ENCODE data around the gene LRRC15. TPM values are rescaled to one million over a fixed set of nuclear protein-coding genes. Genes with fewer than 3 reads are reported as not detected.

The LRRC15 gene
- total and polyA plus RNA-seq, 2 experiments from 2014 or later, result 0.05 to 0.14 TPM

DNA sequence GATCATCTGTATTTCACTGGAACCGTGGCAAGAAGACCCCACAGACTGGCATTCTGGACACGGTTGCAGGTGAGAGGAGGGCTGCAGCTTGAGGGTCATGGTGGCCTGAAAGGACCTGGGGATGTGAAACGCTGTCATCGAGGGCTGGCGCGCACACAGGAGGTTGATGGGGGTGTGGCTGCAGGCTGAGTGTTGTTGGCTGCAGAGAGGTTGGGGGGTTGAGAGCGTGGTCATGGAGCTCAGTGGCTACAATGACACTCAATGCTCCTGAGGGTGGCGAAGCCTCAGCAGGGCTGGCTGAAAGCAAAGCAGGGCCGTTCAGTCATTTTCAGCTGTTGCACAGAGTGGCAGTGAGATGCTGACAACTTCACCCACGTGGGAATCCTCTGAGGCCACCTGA is 39.4 kb downstream of the LRRC15 start:
- Histone ChIP-seq H3K9me2 (ENCODE audit: insufficient read depth) (0 out of 2 replicates have a peak, but pooled peaks cover 7% of the 10 kb centered on the region), H2AFZ (no peak overlapping the region), H3K36me3 (ENCODE audit: insufficient read depth) (no peaks in the 10 kb centered on the region), H3K4me3 (no peak overlapping the region), H3K79me2 (replicated peaks; ENCODE audit: insufficient read depth) (no peaks in the 10 kb centered on the region), H4K20me1 (replicated peaks; ENCODE audit: insufficient read depth) (no peaks in the 10 kb centered on the region), H3K27me3 (ENCODE audit: insufficient read depth) (peaks cover 24% of the 10 kb centered on the region), H3K4me1 (ENCODE audit: insufficient read depth) (no peaks in the 10 kb centered on the region), H3K27ac (ENCODE audit: low read depth) (no peak overlapping the region), H3F3A (replicated peaks; ENCODE audit: low read depth) (peaks cover 31% of the 10 kb centered on the region), H3K4me2 (no peak overlapping the region)
- no peak for TF ChIP-seq POLR2AphosphoS5 (IDR thresholded peaks at IDR 0.05; ENCODE audit: low read depth)
- TF ChIP-seq, protein P1, sequence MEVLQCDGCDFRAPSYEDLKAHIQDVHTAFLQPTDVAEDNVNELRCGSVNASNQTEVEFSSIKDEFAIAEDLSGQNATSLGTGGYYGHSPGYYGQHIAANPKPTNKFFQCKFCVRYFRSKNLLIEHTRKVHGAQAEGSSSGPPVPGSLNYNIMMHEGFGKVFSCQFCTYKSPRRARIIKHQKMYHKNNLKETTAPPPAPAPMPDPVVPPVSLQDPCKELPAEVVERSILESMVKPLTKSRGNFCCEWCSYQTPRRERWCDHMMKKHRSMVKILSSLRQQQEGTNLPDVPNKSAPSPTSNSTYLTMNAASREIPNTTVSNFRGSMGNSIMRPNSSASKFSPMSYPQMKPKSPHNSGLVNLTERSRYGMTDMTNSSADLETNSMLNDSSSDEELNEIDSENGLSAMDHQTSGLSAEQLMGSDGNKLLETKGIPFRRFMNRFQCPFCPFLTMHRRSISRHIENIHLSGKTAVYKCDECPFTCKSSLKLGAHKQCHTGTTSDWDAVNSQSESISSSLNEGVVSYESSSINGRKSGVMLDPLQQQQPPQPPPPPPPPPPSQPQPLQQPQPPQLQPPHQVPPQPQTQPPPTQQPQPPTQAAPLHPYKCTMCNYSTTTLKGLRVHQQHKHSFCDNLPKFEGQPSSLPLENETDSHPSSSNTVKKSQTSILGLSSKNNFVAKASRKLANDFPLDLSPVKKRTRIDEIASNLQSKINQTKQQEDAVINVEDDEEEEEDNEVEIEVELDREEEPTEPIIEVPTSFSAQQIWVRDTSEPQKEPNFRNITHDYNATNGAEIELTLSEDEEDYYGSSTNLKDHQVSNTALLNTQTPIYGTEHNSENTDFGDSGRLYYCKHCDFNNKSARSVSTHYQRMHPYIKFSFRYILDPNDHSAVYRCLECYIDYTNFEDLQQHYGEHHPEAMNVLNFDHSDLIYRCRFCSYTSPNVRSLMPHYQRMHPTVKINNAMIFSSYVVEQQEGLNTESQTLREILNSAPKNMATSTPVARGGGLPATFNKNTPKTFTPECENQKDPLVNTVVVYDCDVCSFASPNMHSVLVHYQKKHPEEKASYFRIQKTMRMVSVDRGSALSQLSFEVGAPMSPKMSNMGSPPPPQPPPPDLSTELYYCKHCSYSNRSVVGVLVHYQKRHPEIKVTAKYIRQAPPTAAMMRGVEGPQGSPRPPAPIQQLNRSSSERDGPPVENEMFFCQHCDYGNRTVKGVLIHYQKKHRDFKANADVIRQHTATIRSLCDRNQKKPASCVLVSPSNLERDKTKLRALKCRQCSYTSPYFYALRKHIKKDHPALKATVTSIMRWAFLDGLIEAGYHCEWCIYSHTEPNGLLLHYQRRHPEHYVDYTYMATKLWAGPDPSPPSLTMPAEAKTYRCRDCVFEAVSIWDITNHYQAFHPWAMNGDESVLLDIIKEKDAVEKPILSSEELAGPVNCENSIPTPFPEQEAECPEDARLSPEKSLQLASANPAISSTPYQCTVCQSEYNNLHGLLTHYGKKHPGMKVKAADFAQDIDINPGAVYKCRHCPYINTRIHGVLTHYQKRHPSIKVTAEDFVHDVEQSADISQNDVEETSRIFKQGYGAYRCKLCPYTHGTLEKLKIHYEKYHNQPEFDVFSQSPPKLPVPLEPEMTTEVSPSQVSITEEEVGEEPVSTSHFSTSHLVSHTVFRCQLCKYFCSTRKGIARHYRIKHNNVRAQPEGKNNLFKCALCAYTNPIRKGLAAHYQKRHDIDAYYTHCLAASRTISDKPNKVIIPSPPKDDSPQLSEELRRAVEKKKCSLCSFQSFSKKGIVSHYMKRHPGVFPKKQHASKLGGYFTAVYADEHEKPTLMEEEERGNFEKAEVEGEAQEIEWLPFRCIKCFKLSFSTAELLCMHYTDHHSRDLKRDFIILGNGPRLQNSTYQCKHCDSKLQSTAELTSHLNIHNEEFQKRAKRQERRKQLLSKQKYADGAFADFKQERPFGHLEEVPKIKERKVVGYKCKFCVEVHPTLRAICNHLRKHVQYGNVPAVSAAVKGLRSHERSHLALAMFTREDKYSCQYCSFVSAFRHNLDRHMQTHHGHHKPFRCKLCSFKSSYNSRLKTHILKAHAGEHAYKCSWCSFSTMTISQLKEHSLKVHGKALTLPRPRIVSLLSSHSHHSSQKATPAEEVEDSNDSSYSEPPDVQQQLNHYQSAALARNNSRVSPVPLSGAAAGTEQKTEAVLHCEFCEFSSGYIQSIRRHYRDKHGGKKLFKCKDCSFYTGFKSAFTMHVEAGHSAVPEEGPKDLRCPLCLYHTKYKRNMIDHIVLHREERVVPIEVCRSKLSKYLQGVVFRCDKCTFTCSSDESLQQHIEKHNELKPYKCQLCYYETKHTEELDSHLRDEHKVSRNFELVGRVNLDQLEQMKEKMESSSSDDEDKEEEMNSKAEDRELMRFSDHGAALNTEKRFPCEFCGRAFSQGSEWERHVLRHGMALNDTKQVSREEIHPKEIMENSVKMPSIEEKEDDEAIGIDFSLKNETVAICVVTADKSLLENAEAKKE (CRISPR knock-in tag; IDR thresholded peaks at IDR 0.05), result no peak
- no peak for TF ChIP-seq ZNF331 (CRISPR knock-in tag; IDR thresholded peaks at IDR 0.05; ENCODE audit: low read depth)
- no peaks in the 10 kb centered on the region; the same call in 2 of the 3 replicates for H3K36me3 Mint-ChIP-seq (ENCODE audit: low read depth)
- no peak overlapping the region for H3K27ac Mint-ChIP-seq
- no peaks in the 10 kb centered on the region; the same call in 2 of the 3 replicates for H3K9me3 Mint-ChIP-seq
- no peak overlapping the region for H3K4me3 Mint-ChIP-seq
- ATAC-seq (no peak), DNase-seq (ENCODE audit: low spot score) (no peak)
- H3K4me1 Mint-ChIP-seq, result peaks cover 23% of the 10 kb centered on the region
- peaks cover 19% of the 10 kb centered on the region for H3K27me3 Mint-ChIP-seq (ENCODE audit: insufficient read depth, low read depth, poor library complexity)

- Histone ChIP-seq H3K4me2 (no peak overlapping the region), H4K20me1 (replicated peaks; ENCODE audit: insufficient read depth) (no peaks in the 10 kb centered on the region), H3K36me3 (ENCODE audit: insufficient read depth) (no peaks in the 10 kb centered on the region), H3K4me1 (ENCODE audit: insufficient read depth) (no peaks in the 10 kb centered on the region), H3K4me3 (no peak overlapping the region), H3K27ac (ENCODE audit: low read depth) (no peak overlapping the region), H2AFZ (no peak overlapping the region), H3K27me3 (ENCODE audit: insufficient read depth) (peaks cover 24% of the 10 kb centered on the region), H3K9me2 (ENCODE audit: insufficient read depth) (0 out of 2 replicates have a peak, but pooled peaks cover 7% of the 10 kb centered on the region), H3F3A (replicated peaks; ENCODE audit: low read depth) (peaks cover 37% of the 10 kb centered on the region), H3K79me2 (replicated peaks; ENCODE audit: insufficient read depth) (no peaks in the 10 kb centered on the region)
- DNase-seq (ENCODE audit: low spot score), result no peak
- H3K4me1 Mint-ChIP-seq, result peaks cover 23% of the 10 kb centered on the region
- no peak overlapping the region for H3K27ac Mint-ChIP-seq
- H3K36me3 Mint-ChIP-seq (ENCODE audit: low read depth), result no peaks in the 10 kb centered on the region; the same call in 2 of the 3 replicates
- H3K4me3 Mint-ChIP-seq, result no peak overlapping the region
- peaks cover 19% of the 10 kb centered on the region for H3K27me3 Mint-ChIP-seq (ENCODE audit: insufficient read depth, low read depth, poor library complexity)
- H3K9me3 Mint-ChIP-seq, result no peaks in the 10 kb centered on the region; the same call in 2 of the 3 replicates
- ATAC-seq, result no peak
- TF ChIP-seq NANOG (IDR thresholded peaks at IDR 0.05; ENCODE audit: borderline replicate concordance) (no peak), ETS1 (IDR thresholded peaks at IDR 0.05) (no peak)
- TF ChIP-seq, protein P1 (CRISPR knock-in tag; IDR thresholded peaks at IDR 0.05), result no peak
Measured at GRCh38 chr3:194329583-194329965, 40.0 kb downstream of the LRRC15 start.
